NCI-H187 treated with DMSO at 0.1 percent for 48 hours (cell line): ENCODE measurements around the gene CS.
"Not testable (repeated sequence)": the region's sequence is repeated elsewhere in the genome, so short reads cannot be mapped to it uniquely, and the experiment has no call there.

Experiments
- DNase-seq: peaks from one replicate; lab custom pipeline; 2025; lab: John Stamatoyannopoulos, UW

Gene CS

GRCh38 chr12:56299853-56300643, at the start of gene CS:
TSS of gene CS (minus strand) at chr12:56300330. CDS start at chr12:56300201, 129 bp downstream.
- DNase-seq = peak; percentile 92

GRCh38 chr12:56348776-56349175, 48.6 kb upstream of the CS start:
- no peak for DNase-seq

- not testable (repeated sequence) for DNase-seq
These were observed 47.1 kb upstream of the CS start for GRCh38 chr12:56347255-56347654.

DNA sequence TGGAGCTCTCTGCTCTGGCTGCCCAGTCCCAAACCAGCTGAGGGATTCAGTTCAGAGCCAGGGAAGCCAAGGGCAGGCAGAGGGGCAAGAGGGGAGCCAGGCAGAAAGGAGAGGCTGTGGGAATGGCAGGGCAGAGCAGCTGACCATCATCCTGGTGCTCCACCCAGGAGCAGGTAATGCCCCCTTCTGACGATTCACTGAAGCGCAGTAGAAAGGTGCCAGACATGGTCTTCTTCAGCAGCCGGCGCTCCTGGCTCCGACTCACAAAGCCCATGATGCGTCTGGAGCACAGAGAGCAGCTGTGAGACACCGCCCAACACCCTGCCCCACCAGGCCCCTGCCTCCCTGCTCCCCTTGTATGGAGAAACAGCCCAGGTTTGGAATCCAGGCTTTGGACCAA, 46.5 kb upstream of the CS start:
- no peak for DNase-seq

DNA sequence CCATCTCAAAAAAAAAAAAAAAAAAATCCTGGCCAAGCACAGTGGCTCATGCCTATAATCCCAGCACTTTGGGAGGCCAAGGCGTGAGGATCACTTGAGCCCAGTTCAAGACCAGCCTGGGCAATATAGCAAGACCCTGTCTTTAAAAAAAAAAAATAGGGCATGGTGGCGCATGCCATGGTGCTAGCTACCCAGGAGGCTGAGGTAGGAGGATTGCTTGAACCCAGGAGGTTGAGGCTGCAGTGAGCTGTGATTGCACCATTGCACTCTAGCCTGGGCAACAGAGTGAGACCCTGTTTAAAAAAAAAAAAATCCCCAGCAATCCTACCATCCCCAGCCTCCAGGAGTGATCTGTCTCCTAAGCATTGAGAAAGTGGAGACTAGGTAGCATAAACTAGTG, 42.2 kb upstream of the CS start:
- not testable (repeated sequence) for DNase-seq

- DNase-seq = no peak
These were observed 41.5 kb upstream of the CS start for GRCh38 chr12:56341616-56342015.

- no peak for DNase-seq
These were observed 39.0 kb upstream of the CS start for GRCh38 chr12:56339158-56339422.

- DNase-seq = no peak
These were observed 38.4 kb upstream of the CS start, which contains the start of gene IL23A for GRCh38 chr12:56338308-56339157. TSS of gene IL23A (plus strand) at chr12:56338884. CDS start at chr12:56339045, 161 bp downstream.

- DNase-seq = no peak
These were observed 37.7 kb upstream of the CS start for GRCh38 chr12:56337753-56338251.

- no peak for DNase-seq
These were observed 36.4 kb upstream of the CS start for GRCh38 chr12:56336361-56337167.

GRCh38 chr12:56335527-56335926, 35.4 kb upstream of the CS start:
- DNase-seq = not testable (repeated sequence)

DNA sequence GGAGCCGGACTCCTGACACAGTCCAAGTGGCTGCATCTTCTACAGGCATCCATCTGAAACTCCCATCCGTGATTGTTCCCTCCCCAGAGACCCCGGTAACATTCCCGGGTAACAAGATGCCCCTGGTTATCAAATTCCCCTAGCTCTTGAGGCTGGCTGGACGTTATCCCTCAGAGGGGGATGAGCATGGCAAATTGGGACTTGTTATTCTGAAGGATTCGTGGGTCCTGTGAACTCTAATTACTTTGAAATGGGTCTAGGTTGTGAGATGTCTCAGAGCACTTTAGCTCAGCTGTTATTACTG, 34.3 kb upstream of the CS start:
- DNase-seq = no peak

GRCh38 chr12:56333679-56334489, 33.8 kb upstream of the CS start, which contains the start of gene PAN2:
TSS of gene PAN2 (minus strand) at chr12:56334000. CDS start at chr12:56333094, 906 bp downstream.
- DNase-seq = peak; percentile 89

DNA sequence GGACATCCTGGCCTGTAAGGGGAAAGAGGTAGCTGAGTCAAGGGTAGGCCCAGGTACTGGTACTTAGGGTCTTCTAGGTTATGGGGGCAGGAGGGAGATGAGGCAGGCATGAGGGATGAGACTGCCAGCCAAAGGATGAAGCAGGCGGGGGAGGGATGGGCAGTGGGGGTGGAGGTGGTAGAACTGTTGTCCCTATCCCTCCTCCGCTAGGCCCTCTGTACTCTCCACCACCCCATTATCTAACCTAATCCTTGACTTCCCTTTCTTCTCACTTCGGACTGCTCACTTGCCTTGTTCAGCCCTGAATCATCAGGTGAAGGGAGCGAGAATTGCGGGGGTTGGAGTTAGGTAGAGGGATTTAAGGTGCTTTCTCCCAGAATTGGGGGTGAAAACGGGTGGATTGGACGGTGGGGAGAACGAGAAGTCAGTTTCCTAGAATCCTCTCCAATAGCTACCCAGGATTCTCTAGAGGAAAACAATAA, 33.1 kb upstream of the CS start:
- DNase-seq = no peak

- no peak for DNase-seq
These were observed 32.5 kb upstream of the CS start for GRCh38 chr12:56332512-56333196.

GRCh38 chr12:56330936-56331490, 30.9 kb upstream of the CS start:
- DNase-seq = no peak

DNA sequence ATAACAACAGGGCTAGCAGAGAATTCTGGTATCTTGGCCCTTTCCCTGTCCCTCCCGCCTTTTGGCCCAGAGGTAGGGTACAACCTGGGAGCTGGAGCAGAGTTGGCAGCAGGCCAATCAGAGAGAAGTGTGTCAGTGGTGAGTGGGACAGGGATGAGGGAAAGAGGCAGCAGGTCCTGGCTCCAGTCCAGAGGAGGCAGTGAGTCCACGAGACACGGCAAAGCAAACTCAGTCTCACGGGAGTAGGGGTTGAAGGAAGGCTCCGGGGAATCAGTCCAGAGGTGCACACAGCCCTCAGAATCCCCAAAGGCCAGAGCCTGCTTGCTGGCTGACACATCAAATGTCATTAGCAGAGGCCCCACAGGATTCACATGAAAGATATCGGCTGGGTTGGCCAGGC, 26.4 kb upstream of the CS start:
- no peak for DNase-seq

- DNase-seq = no peak
These were observed 26.0 kb upstream of the CS start for GRCh38 chr12:56326126-56326525.

DNA sequence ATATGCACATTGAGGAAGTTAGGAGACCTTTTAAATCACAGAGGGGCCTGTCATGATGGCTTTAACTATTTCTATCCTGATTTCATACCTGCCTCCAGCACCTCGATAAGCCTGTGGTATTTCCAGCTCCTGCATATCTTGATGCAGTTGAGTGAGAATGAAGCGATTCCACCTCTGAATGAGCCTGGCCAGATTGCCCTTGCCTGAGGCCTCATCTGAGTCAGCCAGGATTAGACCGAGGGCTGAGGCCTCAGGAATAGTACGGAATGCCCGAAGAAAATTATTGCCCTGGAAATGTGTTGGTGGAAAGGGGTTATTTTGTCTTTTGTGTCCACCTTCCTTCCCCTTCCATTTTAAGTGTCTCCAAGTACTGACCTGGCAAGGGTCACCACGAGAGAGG, 24.1 kb upstream of the CS start:
- DNase-seq = no peak

- DNase-seq = not testable (repeated sequence)
These were observed 21.5 kb upstream of the CS start for GRCh38 chr12:56321610-56322009.
